HG03280 (cell line): ENCODE results near the gene C1orf232.
A peak's percentile ranks its signal among the peaks of the same experiment; 100 is the strongest.

Source experiments
- ATAC-seq: cut with Tn5 transposase; IDR thresholded peaks from one replicate; pipeline ENCODE4 v1.9.1; 2021; ENCODE audit warnings: mild to moderate bottlenecking, moderate library complexity; ENCODE audit not compliant: unreplicated experiment

Gene C1orf232

DNA sequence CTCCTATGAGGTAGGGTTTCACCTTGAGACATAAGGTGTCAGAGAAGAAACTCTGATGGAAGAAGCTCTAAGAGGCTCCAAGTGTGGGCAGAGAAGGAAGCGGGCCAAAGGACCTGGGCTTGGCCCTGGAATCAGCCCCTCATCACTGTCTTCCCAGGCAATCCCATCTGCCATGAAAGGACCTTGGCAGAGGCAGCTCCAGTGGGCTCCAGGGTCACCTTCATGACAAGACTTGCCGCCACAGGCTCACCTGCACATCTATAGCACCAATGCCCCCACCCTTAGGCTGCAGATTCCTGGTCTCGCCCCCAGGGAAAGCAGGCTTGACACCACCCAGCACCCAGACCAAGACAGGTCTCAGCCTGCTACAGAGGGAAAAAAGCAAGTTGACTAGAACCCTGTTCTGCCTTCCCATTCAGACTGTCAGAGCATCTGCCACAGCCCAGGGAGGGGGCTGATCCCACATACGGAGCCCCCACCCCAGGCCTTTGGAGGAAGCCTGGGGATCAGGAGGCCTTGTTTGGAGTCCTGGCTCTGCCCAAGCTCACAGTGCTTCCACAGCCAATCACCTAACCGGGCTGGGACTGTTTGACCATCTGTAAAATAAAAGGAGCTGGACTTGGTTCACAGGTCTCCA lies 10.4 kb downstream of the C1orf232 start:
- no peak for ATAC-seq

DNA sequence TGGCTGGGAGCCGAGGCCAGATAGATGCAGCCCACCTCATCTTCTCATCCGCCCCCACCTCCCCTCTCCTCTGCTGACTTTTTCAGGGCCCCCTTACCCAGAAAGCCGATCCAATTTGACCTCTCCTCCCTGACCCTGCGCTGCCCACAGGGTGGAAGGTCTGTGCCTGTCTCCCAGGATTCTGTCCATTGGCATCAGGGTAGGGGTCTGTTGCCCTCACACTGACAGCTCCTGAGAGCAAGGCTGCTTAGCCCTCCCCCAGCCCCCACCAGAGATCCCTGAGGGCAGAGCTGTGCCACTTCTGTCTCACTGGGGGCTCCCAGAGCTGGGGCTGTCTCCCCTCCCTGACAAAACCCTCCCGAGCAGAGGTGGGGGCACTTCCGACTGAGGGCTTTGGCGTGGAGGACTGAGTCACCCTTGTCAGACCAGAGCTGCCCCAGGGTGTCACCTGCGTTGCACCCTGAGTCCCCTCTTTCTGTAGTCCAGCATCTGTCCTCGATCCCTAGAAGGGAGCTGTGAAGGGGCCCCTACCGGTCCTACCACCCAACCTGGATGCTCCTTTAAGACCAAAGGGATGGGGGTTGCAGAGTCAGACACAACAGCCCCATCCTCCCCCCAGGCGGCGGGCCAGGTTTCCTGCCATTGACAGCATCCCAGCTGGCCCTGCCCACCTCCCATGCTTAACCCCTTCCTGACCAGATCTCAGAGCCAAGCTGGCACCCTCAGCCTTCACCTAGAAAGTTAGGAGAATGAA lies 12.3 kb downstream of the C1orf232 start:
- ATAC-seq: no peak

DNA sequence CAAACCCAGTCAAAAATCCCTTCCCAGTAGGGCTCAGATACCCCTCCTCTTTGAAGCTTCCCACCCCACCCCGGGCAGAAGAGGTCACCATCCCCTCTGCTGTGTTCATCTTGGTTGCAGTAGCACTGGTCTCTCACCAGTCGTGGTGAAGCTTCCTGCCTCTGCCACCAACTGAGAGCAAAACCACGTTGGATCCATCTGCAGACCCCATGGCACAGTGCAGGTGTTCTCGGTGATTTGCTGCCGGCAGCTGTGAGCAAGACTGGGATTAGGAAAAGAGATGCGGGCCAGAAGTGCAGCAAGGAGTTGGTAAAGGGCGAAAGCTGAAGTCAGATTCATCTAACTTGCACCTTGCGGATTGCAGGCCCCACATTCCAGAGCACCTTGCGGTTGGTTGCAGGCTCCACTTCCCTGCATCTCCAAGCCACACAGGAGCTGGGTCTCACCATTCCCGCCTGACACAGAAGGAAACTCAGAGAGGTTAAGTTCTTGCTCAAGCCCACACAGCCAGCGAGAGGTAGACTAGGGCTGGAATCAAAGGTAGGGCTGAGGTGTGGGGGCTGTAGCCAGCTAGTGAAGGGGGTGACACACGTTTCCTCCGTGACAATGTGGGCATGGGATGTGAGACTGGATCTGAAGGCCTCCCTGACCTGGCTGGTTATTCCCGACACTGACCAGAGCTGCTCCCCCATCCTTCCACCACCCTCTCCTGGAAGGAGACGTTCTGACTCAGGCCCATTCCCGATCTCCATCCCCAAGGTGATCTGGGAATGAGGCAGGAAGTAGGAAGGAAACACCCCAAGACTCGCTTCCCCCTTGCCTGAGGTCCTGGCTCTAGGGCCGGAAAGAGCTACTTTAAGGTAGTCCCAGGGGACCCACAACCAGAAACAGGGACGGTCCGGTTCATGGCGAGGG lies 13.1 kb downstream of the C1orf232 start:
- no peak for ATAC-seq

DNA sequence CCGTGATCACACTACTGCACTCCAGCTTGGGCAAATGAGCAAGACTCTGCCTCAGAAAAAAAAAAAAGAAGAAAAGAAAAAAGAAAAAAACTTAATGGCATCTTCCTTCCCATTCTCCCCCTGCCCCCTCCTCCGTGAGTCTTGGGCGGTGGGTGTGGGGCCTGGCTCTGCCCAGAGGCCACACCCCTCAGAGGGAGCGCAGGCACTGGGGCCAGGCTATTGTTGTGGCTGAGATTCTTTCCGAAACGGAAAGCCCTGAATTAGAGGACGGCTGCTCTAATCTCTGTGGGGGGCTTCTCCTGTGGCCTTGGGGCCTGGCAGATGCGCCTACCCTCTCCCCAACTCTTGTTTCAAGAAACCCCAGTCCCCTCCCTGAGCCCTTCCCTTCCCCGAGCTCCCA lies 14.0 kb downstream of the C1orf232 start:
- no peak for ATAC-seq

DNA sequence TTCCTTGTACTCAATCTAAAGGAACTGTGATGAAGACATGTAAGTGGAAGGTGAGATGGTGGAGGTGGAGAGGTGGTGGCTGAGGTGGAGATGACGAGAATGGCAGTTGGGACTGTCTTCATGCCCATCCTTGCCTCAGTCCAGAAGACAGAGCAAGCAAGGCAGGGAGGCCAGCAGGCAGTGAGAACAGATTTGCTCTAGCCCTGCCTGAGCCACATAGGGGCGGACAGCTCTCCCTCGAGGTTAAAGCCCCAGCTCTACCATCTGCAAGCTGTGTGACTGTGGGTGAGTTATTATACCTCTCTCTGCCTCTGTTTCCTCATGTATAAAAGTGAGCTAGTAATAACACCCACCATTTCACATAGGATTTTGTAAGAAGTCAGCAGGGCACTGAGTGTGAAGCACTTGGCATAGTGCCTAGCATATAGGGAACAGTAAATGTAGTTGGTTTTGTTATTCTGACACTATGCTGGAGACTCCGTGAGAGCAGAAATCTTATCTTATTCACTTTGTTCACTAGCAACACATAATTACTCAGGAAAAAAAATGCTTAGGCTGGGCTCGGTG lies 14.7 kb downstream of the C1orf232 start:
- no peak for ATAC-seq

DNA sequence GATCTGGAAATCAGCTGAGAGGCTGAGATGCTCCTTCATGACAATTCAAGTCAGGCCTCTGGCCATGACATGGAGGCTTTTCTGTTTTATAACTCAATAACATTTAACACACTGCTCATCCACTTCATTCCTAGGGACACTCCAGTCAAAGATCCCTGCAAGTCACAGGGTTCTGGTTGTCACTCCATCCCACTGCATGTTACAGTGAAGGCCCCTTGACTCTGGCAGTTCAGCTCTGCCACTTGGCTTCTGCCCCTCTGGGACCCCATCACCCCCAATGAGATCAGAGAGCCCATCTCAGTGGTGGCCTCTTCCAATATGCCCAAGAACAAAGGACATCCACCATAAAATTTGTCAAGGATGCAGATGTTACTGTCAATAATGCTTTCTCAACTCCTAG lies 19.9 kb downstream of the C1orf232 start:
- ATAC-seq: no peak

DNA sequence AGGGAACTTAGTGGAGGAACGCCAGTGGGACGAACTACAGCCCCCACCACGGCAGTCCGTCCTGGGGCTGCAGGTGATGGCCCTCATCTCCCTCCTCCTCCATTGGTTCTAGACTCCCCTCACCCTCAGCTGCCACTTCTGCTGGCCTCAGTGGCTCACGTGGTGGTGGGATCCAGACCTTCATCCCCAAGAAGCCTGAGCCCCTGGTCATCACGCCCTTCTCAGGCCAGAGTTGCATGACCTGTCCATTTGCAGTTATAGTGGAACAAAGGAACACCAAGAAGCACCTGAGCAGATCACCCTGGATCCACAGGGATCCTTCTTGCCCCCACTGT lies 22.8 kb downstream of the C1orf232 start:
- no peak for ATAC-seq

DNA sequence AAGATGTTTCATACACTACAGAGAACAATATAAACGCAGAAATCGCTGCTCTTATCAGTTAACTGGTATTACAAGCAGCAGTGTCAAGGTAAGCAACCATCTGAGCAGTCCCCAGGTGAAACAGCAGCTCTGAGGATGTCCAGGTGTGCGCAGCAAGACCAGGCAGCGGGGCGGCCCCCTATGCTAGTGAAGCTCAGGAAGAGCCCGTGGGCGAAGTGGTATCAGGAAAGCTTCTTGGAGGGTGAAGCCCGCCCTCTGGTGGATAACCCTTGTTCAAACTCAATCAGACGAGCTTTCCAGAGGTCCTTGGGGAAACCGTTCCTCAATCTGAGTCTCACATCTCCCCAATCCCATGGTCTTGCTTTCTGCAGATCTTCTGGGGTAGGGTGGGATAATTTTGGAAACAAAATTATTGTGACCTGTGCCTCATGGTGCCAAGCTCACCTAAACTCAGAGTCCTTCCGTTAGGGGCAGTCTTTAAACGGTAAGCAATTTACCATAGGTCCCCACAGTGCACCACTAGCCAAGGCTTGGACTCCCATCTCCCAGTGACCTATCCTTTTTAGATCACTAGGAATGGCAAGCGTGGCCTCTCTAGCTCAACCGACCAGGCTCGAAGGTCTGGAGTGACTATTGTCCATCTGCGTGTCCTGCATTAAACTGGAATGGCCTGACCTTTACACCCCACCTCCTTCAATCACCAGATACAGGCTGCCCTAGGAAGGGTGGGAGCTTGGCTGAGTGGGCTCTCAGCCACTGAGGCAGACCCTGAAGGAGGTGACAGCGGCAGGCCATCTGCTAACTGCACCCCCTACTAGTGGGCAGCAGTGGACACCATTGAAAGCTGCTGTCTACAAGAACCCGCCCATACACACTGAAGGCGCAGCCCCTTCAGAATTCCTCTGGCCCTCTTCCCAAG lies 23.5 kb downstream of the C1orf232 start:
- ATAC-seq: no peak

DNA sequence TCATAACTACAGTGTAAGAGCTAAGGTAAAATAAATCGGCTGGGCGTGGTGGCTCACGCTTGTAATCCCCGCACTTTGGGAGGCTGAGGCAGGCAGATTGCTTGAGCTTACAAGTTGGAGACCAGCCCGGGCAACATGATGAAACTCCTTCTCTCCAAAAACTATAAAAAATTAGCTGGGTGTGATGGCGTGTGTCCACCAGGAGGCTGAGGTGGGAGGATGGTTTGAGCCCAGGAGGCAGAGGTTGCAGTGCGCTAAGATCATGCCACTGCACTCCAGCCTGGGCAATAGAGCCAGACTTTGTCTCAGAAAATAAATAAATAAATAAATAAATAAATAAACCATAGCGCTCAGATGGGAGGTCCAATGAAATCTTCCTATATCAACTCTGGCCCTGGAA lies 26.6 kb downstream of the C1orf232 start:
- ATAC-seq: no peak

DNA sequence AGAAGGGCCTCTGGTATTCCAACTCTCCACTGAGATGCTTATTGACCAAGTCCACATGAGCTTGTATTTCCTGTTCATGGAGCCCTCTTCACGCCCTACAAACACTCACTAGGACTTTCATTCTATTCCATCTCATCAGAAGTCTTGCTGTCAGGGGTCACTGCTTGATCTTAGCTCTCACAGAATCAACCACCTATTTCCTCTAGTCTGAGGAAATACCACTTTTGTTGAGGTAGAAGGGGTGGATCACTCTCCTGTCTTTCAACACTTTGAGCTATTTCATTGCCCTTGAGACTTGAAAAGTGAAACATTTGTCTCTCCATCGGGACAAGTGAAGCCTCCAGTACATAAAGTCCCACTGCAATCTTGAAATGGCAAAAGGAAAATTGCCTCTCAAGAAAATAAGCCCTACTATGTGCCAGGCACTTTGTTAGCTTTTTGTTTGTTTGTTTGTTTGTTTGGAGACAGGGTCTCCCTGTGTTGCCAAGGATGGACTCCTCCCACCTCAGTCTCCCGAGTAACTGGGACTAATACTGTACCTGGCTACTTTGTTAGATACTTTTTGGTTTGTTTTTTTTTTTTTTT lies 29.7 kb downstream of the C1orf232 start:
- no peak for ATAC-seq

DNA sequence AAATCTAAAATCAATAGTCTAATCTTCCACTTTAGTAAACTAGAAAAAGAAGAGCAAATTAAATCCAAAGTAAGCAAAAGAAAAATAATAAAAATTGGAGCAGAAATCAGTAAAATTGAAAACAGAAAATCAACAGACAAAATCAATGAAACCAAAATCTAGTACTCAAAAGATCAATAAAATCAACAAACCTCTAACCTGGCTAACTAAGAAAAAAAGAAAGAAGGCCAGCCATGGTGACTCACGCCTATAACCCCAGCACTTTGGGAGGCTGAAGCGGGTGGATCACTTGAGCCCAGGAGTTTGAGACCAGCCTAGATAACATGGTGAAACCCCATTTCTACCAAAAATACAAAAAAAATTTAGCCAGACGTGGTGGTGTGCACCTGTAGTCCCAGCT lies 34.3 kb downstream of the C1orf232 start:
- no peak for ATAC-seq

DNA sequence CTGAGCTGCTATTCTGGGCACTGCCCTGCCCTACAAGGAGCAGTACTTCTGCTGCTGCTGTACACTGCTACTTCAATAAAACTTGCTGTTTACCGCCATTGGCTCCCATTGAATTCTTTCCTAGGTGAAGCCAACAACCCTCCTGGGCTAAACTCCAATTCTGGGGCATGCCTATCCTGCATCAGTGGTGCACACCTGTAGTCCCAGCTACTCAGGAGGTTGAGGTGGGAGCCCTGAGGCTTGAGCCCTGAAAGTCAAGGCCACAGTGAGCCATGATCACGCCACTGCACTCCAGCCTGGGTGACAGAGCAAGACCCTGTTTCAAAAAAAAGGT lies 36.0 kb downstream of the C1orf232 start:
- ATAC-seq: no peak

DNA sequence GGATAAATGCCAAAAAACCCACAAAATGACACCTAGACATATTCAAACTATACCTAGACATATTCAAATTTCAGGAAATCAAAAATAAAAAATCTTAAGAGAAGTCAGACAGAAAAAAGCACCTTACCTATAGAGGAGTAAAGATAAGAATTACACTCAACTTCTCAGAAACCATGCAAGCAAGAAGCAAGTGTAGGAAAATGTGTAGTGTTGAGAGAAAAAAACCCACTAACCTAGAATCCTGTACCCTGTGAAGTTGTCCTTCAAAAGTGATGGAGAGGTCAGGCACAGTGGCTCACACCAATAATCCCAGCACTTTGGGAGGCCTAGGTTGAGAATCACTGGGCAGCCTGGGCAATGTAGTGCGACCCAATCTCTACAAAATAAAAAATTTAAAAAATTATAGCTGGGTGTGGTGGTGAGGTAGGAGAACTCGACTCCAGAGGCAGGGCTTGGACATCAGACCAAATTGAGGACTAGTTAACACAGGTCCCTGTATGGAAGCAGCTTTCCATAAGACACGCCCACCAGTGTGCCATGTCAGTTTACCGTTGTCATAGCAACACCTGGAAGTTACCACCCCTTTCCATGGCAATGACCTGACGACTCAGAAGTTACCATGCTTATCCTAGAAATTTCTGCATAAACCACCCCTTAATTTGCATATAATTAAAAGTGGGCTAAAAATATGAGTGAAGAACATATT lies 36.5 kb downstream of the C1orf232 start:
- no peak for ATAC-seq

DNA sequence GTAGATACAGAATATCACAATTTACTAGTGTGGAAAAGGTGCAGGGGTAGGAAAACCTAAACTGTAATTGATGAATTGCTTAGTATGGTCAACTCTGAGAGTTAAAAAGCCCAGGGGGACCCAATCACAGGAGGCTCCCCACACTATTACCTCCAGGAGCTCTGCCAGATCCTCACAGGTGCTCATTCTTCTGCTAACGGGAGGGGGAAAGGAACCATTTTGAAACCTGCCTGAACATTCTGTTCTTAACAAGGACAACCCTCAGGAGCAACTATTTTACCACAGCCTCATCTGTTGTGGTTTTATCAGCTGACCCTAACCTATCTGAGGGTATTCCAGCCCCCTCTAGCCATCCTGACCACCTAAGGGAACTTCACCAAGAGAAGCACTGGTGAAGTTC lies 38.1 kb downstream of the C1orf232 start:
- no peak for ATAC-seq

DNA sequence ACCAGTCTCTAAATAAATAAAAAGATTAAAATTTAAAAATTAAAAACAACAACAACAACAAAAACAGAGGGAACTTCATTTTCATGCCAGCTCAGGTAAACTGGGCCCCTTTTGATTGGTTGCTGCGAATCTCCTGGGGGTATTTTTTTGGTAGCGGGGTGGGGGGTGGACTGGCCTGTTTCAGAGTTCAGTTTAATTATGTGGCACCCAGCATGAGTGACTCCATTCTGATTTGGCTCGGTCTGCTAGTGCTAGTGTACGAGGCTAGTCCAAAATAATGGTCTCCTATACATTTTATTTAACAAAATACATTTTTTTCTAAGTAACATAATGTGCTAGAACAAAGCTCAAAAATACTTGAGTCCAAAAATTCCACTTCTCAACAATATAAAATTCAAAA lies 39.0 kb downstream of the C1orf232 start:
- no peak for ATAC-seq

DNA sequence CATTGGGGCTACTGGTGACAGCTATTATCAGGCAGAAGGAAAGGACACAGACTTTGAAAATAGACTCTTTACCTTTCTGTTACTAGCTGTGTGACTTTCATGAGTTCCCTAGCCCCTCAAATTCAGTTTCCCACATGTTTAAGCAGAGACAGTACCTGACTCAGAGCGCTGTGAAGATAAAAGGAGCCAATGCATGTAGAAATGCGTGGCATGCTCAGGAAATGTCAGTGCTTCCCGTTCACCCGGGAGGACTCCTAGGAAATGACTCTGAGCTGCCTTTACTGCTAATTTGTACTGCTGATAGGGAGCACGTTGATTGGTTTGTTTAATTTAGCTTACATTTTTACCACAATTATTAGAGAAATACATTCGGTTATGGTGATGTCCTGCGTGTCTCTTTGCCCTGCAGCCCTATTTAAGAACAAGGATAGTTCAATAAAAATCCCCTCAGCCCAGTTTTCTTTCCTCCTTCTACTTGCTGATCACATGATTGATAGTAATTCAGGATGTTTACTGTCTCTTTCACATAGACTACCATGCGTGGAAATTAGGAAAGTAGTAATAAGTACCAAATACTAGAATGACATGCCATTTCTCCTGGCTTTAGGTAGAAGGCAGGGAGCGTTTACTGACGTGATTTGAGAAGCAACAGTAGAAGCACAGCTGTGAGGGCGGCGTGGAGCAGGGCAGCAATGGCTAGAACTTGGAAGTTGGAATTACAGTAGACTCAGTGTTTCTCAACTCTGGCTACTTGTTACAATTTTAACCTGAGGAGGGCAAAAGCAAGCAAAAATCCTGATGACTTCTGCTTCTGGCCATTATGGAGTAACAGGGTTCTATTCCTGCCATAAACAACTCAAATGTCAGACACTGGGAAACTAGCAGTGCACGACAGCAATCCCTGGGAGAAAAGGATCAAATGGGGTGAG lies 41.3 kb downstream of the C1orf232 start:
- no peak for ATAC-seq

DNA sequence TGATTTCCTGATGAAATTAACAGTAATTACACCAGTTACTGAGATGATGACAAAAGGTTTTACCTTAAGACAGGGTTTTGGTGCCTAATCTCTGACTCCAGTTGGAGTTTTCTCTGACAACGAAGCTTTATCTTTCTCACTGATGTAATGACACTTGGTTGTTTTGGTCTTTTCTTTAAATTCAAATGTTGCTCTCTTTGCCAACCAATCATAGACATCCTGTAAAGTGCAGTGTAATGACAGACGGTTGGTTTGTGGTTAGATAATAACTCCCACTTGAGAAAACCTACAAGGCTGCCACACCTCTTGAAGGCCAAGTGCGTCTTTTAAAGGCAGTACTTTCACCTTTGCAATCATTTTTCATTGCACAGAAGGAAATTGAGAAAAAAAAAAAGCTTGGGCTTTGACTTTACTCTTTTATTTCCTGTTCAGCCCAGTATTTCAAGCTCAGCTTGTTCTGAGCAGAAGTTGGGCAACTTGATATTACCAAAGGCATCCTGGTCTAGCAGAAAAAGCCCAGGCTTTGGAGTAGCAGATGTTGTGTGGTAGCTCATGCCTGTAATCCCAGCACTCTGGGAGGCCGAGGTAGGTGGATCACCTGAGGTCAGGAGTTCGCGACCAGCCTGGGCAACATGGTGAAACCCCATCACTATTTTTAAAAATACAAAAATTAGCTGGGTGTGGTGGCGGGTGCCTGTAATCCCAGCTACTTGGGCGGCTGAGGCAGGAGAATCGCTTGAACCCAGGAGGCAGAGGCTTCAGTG lies 42.3 kb downstream of the C1orf232 start:
- ATAC-seq: peak; percentile 66

DNA sequence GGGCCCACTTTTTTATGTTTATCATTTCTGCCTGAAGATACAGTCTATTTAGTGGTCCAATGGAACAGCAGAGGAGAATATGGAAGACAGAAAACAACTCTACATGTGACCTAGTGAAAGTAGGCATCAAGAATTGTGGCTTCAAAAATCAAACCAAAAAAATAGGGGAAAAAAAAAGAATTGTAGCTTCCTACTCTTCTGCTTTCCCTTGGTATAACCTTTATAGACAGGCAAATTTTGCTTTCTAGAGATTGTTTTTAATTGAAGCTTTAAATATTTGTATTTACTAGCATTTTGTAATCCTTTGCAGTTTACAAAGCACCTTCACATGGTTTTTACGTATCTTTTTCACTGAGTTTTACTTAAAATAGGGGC lies 42.8 kb downstream of the C1orf232 start:
- ATAC-seq: no peak
